ENCODE measurements around the gene PTPRD.

The PTPRD gene

GRCh38 chr9:8616414-8616813 lies 1996.4 kb downstream of the PTPRD start:
- Histone ChIP-seq H3K36me3 (ENCODE audit: control insufficient read depth in 2 of 2, insufficient read depth in 1 of 2, low read length in 2 of 2) (no peaks in the 10 kb centered on the region), H3K9me3 (ENCODE audit: control insufficient read depth, insufficient read depth, low read depth, low read length) (no peaks in the 10 kb centered on the region), H3K27ac (ENCODE audit: extremely low read depth, low read depth, low read length) (no peak overlapping the region), H3K4me1 (ENCODE audit: control insufficient read depth, insufficient read depth, low read length) (no peaks in the 10 kb centered on the region), H3K4me3 (ENCODE audit: low read depth, low read length) (no peak overlapping the region)
- TF ChIP-seq ZNF558 (tag by site-specific recombination; IDR thresholded peaks at IDR 0.05) (no peak), HOXC10 (CRISPR knock-in tag; IDR thresholded peaks at IDR 0.05) (no peak), ZXDB (tag by site-specific recombination; IDR thresholded peaks at IDR 0.05) (no peak), MEIS1 (CRISPR knock-in tag; IDR thresholded peaks at IDR 0.05; ENCODE audit: borderline replicate concordance) (no peak), ZNF449 (tag by site-specific recombination; IDR thresholded peaks at IDR 0.05) (no peak), ZNF169 (tag by site-specific recombination; IDR thresholded peaks at IDR 0.05) (no peak), ZNF2 (tag by site-specific recombination; IDR thresholded peaks at IDR 0.05) (no peak), ZNF707 (tag by site-specific recombination; IDR thresholded peaks at IDR 0.05) (no peak), ZNF658 (tag by site-specific recombination; IDR thresholded peaks at IDR 0.05) (no peak), ZNF701 (tag by site-specific recombination; IDR thresholded peaks at IDR 0.05) (no peak), SCRT1 (tag by site-specific recombination; IDR thresholded peaks at IDR 0.05; ENCODE audit: borderline replicate concordance) (no peak), ZNF623 (tag by site-specific recombination; IDR thresholded peaks at IDR 0.05) (no peak), BCL6B (tag by site-specific recombination; IDR thresholded peaks at IDR 0.05) (no peak), MYNN (tag by site-specific recombination; IDR thresholded peaks at IDR 0.05; ENCODE audit: borderline replicate concordance) (no peak), ZNF324 (tag by site-specific recombination; IDR thresholded peaks at IDR 0.05) (no peak), TRIM28 (IDR thresholded peaks at IDR 0.05; ENCODE audit: borderline replicate concordance, low read length) (no peak)
- POLR2A ChIA-PET = no interaction called here
- CTCF ChIA-PET = no interaction called here

- ChIA-PET POLR2A (no interaction called here), CTCF (interaction anchor here (0.6 to 1.2 kb wide), 4 partner anchors 18 to 281 kb away, joined by 3 read pairs; no protein-coding TSS in a partner anchor)
- Histone ChIP-seq H3K4me3 (ENCODE audit: low read depth, low read length) (no peak overlapping the region), H3K4me1 (ENCODE audit: control insufficient read depth, insufficient read depth, low read length) (no peaks in the 10 kb centered on the region), H3K9me3 (ENCODE audit: control insufficient read depth, insufficient read depth, low read depth, low read length) (no peaks in the 10 kb centered on the region), H3K36me3 (ENCODE audit: control insufficient read depth in 2 of 2, insufficient read depth in 1 of 2, low read length in 2 of 2) (no peaks in the 10 kb centered on the region), H3K27ac (ENCODE audit: extremely low read depth, low read depth, low read length) (no peak overlapping the region)
- TF ChIP-seq KLF17 (tag by site-specific recombination; IDR thresholded peaks at IDR 0.05) (no peak), ZSCAN23 (tag by site-specific recombination; IDR thresholded peaks at IDR 0.05) (no peak), OVOL3 (tag by site-specific recombination; IDR thresholded peaks at IDR 0.05) (no peak), ZNF558 (tag by site-specific recombination; IDR thresholded peaks at IDR 0.05) (no peak), ZNF175 (tag by site-specific recombination; IDR thresholded peaks at IDR 0.05) (no peak), ZNF776 (tag by site-specific recombination; IDR thresholded peaks at IDR 0.05; ENCODE audit: borderline replicate concordance) (no peak), ZNF654 (tag by site-specific recombination; IDR thresholded peaks at IDR 0.05; ENCODE audit: low read depth) (no peak), ZNF621 (tag by site-specific recombination; IDR thresholded peaks at IDR 0.05) (no peak), ZSCAN30 (tag by site-specific recombination; IDR thresholded peaks at IDR 0.05) (no peak), ZNF324 (tag by site-specific recombination; IDR thresholded peaks at IDR 0.05) (no peak), ZNF133 (tag by site-specific recombination; IDR thresholded peaks at IDR 0.05) (no peak), ZNF391 (tag by site-specific recombination; IDR thresholded peaks at IDR 0.05; ENCODE audit: borderline replicate concordance, low read depth) (no peak)
These were observed 1997.8 kb downstream of the PTPRD start for GRCh38 chr9:8614926-8615440.
